Testis (tissue), 3 donors: Measurements from ENCODE around the gene CPXM1. TPM values are rescaled to one million over a fixed set of nuclear protein-coding genes. Genes with fewer than 3 reads are reported as not detected.

Experiments
- DNase-seq: peaks from one replicate; pipeline ENCODE4 v3.0.0-alpha.2; 2019
- H3K27ac ChIP-seq, 2 donors: fragments of 200-600 bp; sonication (generic); one replicate each; pipeline ENCODE4 v1.5.1; 2019
- H3K27me3 ChIP-seq: fragments of 200-600 bp; sonication (generic); one replicate; pipeline ENCODE4 v1.5.1; 2019
- H3K36me3 ChIP-seq: fragments of 200-600 bp; sonication (generic); one replicate; pipeline ENCODE4 v1.5.1; 2017; ENCODE audit warnings: low read depth; ENCODE audit errors: missing control alignments
- H3K4me1 ChIP-seq: fragments of 200-600 bp; sonication (generic); one replicate; pipeline ENCODE4 v1.5.1; 2019
- H3K4me3 ChIP-seq, 2 donors: fragments of 200-600 bp; sonication (generic); one replicate each; pipeline ENCODE4 v1.5.1; 2017 to 2019
- H3K9me3 ChIP-seq: fragments of 200-600 bp; sonication (generic); one replicate; pipeline ENCODE4 v1.5.1; 2017
- CTCF ChIP-seq, 3 experiments: fragments of 450-650 bp in 2 of 3; fragments of 200-600 bp in 1 of 3; sonication (generic) in 1 of 3; IDR thresholded peaks; one replicate each; pipeline ENCODE4 v1.5.1; 2016 to 2019; ENCODE audit warnings: antibody characterized with exemption in 3 of 3, mild to moderate bottlenecking in 2 of 3, moderate library complexity in 1 of 3
- POLR2A ChIP-seq: fragments of 450-650 bp; IDR thresholded peaks from one replicate; pipeline ENCODE4 v1.6.1; 2017; ENCODE audit warnings: antibody characterized with exemption, mild to moderate bottlenecking, moderate library complexity
- WGBS, 2 donors: methylation state at CpG; one replicate each; pipeline ENCODE4 v1.1.5; 2018; 5-methylcytosine and 5-hydroxymethylcytosine counted together
- intact Hi-C: fragments of 100-400 bp; cut with DNase I; formaldehyde crosslinking; loops from one replicate; pipeline ENCODE4 v1.15.1; 2023; ENCODE audit warnings: low total_unique reads
- polyA plus RNA-seq: library from polyadenylated mRNA; stranded (reverse); fragments of 350-450 nt; fragmentation: Illumina TruSeq; extraction: RNeasy Lipid Tissue Mini Kit (QIAGEN cat#74804); gene quantifications from one replicate; pipeline ENCODE4 v1.2.3, GENCODE V29; 2014; ENCODE audit warnings: low read depth, low replicate concordance; ENCODE audit not compliant: insufficient read depth
- total RNA-seq, 2 donors: library from RNA; depleted of rRNA; stranded (reverse); fragments of >200 nt; gene quantifications; one replicate each; pipeline ENCODE4 v1.2.3, GENCODE V29; 2016

CPXM1 gene
- total and polyA plus RNA-seq, 3 donors from 2014 or later: 3.5 to 25.2 (median 8.6) TPM

- 81 to 86% methylated on average over 14 to 15 of the region's 15 CpGs for WGBS, 2 donors
Observed at GRCh38 chr20:2838847-2839671, 38.6 kb upstream of the CPXM1 start.

GRCh38 chr20:2838170-2838797 lies 37.9 kb upstream of the CPXM1 start:
- Histone ChIP-seq H3K36me3 (no peaks in the 10 kb centered on the region), H3K27ac (no peak overlapping the region), H3K9me3 (no peaks in the 10 kb centered on the region), H3K4me3 (no peak overlapping the region), H3K4me1 (peaks cover 14% of the 10 kb centered on the region), H3K27me3 (no peaks in the 10 kb centered on the region)
- intact Hi-C loops: no loop called here
- WGBS, 2 donors: 94 to 97% methylated on average over 18 to 19 of the region's 19 CpGs
- no peak for DNase-seq
- no peak for TF ChIP-seq CTCF (IDR thresholded peaks at IDR 0.05)
- TF ChIP-seq POLR2A: no peak

More at GRCh38 chr20:2838847-2839671, 38.6 kb upstream of the CPXM1 start:
- H3K4me3 ChIP-seq: no peak overlapping the region
- peaks cover 14% of the 10 kb centered on the region for H3K4me1 ChIP-seq
- no peak overlapping the region for H3K27ac ChIP-seq
- DNase-seq: no peak
- intact Hi-C loops: no loop called here
- H3K36me3 ChIP-seq: no peaks in the 10 kb centered on the region
- TF ChIP-seq CTCF (IDR thresholded peaks at IDR 0.05): no peak
- TF ChIP-seq POLR2A: no peak
- H3K27me3 ChIP-seq: no peaks in the 10 kb centered on the region
- H3K9me3 ChIP-seq: no peaks in the 10 kb centered on the region

GRCh38 chr20:2837221-2837960 lies 37.0 kb upstream of the CPXM1 start:
- TF ChIP-seq POLR2A (no peak), CTCF (IDR thresholded peaks at IDR 0.05) (no peak)
- H3K27ac ChIP-seq: no peak overlapping the region
- WGBS, 2 donors: 89 to 94% methylated on average over 6 of the region's 6 CpGs
- H3K36me3 ChIP-seq: no peaks in the 10 kb centered on the region
- no peak for DNase-seq
- H3K27me3 ChIP-seq: no peaks in the 10 kb centered on the region
- intact Hi-C loops: no loop called here
- peaks cover 14% of the 10 kb centered on the region for H3K4me1 ChIP-seq
- no peaks in the 10 kb centered on the region for H3K9me3 ChIP-seq
- no peak overlapping the region for H3K4me3 ChIP-seq

- WGBS, 2 donors: 96% methylated on average over 5 of the region's 5 CpGs
- H3K27ac ChIP-seq: no peak overlapping the region
- peaks cover 6% of the 10 kb centered on the region for H3K4me1 ChIP-seq
- H3K4me3 ChIP-seq: no peak overlapping the region
- TF ChIP-seq POLR2A (no peak), CTCF (IDR thresholded peaks at IDR 0.05) (no peak)
- no peaks in the 10 kb centered on the region for H3K9me3 ChIP-seq
- H3K27me3 ChIP-seq: no peaks in the 10 kb centered on the region
- no peaks in the 10 kb centered on the region for H3K36me3 ChIP-seq
- no peak for DNase-seq
- intact Hi-C loops: no loop called here
Observed at GRCh38 chr20:2836035-2836434, 35.6 kb upstream of the CPXM1 start.
